GM12872 (cell line): ENCODE data around the gene SDC1.

Experiments used
- TF ChIP-seq, protein P1 (sequence below): IDR thresholded peaks from 3 replicates; pipeline ENCODE4 v1.5.1; 2011; ENCODE audit warnings: low read depth, mild to moderate bottlenecking, low read length, moderate library complexity; ENCODE audit not compliant: insufficient read depth

Gene SDC1

DNA sequence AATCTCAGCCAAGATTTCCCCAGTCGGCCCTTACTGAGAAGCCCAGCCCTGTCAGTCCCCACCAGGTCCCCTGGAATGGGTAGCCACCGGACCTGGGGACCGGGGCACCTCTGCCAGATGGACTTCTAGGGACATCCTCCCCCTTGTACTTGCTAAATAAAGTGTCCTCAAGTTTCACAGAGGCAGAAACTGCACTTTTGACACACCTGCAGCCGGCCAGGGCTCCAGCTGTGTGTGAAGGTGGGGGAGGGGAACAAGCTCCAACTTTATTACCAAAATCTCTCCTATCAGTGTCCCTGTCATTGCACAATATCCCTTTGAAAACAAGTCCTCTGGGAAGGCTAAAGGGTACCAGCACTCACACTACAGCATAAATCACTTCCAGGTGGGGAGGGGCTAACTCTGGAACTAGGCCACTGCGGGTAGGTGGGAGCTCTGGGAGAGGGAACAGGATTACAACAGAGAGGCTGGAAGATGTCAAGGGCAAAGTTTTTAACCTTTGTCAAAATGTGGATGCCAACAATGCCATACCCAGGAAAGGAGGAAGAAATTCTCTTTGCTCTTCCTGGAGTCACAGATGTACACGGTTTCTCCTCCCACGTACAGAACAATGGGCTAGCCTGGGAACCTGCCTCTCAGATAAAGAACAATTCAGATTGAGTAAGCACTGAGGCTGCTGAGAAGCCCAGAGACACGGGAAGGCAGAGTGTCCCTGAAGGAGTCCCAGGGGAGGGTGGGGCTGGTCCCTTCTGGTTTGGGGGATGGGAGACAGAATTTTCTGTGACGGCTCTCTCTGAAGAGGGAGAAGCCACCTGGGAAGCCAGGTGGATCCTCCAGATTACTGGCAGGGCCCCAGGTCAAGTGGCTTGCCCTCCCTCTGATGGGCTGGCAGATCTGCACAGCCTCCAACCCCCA, 11.0 kb downstream of the SDC1 start:
- TF ChIP-seq, protein P1, sequence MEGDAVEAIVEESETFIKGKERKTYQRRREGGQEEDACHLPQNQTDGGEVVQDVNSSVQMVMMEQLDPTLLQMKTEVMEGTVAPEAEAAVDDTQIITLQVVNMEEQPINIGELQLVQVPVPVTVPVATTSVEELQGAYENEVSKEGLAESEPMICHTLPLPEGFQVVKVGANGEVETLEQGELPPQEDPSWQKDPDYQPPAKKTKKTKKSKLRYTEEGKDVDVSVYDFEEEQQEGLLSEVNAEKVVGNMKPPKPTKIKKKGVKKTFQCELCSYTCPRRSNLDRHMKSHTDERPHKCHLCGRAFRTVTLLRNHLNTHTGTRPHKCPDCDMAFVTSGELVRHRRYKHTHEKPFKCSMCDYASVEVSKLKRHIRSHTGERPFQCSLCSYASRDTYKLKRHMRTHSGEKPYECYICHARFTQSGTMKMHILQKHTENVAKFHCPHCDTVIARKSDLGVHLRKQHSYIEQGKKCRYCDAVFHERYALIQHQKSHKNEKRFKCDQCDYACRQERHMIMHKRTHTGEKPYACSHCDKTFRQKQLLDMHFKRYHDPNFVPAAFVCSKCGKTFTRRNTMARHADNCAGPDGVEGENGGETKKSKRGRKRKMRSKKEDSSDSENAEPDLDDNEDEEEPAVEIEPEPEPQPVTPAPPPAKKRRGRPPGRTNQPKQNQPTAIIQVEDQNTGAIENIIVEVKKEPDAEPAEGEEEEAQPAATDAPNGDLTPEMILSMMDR = no peak

DNA sequence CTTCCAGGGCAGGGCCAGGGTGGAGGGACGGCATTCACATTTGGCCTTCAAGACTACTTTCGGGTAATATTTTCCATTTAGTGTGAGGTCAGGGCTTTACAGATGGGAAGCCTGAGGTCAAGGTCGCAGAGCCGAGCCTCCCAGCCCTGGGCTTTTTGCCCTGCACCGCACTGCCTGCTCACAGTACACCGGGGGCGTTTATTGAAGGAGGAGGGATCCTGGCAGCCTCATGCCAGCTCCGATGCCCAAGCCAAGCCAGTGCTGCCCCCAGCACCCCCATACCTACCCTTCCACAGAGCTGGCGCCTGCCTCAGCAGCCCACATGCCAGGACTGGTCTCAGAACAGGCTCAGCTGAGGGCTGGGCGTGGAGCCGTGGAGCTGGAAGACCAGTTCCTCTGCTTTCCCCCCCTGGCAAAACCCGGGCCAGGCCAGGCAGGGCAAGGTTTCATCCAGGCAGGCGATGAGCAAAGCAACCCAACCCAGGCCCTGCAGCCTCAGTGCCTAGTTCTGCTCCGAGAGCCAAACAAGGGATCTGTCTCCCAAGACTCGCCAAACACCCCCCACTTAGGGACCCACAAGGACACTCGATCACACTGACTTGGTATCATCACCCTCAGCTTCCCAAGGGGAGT, 11.9 kb downstream of the SDC1 start:
- TF ChIP-seq, protein P1 = no peak

DNA sequence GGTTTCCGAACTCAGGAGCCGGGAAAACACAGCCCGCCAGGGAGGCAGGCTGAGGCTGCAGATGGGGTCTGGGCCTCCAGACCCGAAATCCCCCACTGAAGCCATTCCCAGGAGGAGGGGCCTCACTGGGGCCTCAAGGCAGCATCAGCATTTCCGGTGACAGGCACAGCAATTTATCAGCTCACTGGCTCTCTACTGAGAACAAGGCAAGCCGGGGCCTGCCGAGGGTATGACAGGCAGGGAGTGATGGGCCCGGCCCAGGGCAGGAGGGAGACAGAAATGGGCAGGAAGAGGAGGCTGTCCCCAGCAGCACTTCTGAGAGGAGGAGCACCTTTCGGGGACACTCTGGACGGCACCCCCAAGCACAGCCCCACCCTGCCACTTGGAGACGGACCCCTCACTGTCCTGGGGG, 12.5 kb downstream of the SDC1 start:
- TF ChIP-seq, protein P1 = no peak

DNA sequence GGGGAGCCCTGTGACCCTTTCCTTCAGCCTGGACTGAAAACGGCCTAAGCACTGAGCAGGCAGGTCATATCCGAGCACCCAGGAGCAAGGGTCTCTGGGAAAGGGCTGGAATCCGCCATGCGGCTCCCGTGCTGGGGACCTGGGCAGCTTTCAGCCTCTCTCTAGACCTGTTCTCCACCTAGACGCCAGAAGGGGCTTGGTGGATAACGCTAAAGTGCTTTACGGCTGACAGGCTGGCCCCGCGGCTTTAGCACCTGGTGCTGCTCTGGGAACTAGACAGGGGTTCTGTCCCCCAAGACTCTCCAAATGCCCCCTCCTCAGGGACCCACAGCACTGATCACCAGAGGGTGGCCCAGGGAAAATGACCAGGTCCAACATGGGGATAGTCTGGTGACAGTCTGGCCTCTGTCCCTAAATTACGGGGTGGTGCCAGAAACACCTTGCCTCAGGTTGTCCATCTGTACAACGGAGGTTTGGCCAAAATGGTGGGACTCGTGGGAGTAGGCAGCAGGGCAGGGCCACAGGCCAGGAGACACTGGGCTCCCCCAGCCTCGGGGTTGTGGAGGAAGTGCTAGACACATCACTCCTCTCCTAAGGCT, 13.0 kb downstream of the SDC1 start:
- TF ChIP-seq, protein P1 = no peak

DNA sequence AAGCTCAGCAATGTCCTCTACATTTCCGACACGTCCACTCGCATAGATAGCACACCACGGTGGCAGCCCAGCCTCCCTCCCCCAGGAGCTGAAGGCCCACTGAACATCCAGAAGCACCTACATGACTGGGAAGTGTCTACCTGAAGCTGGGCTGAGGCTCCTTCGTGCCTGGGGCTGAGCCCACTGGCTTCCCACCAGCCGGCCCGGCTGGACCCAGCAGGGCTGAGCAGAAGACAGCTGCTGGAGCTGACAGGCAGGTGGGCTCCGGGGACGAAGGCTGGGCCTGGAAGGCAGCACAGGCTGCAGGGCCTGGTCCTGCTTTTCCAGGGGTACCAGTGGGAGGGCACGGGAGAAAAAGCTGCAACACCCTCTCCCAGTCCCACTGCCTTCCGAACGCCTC, 13.5 kb downstream of the SDC1 start:
- TF ChIP-seq, protein P1 = no peak

DNA sequence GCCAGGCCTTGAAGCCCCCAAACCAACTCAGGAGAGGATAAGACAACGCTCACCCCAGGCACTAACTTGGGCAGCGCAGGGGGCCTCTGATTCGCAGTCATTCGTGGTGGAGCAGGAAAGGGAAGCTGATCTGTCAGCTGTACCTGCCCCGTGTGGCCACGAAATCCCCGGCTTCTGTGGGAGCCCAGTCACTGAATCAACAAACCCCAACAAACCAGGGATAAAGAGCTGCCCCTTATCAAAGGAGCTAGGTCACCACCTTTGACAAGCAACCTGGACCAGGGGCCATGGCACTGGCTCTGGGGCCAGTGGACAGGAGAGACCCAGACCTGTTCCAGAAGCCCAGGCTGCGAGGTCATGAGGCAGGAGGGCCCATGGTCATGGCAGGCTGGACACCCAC, 14.5 kb downstream of the SDC1 start:
- TF ChIP-seq, protein P1 = no peak

DNA sequence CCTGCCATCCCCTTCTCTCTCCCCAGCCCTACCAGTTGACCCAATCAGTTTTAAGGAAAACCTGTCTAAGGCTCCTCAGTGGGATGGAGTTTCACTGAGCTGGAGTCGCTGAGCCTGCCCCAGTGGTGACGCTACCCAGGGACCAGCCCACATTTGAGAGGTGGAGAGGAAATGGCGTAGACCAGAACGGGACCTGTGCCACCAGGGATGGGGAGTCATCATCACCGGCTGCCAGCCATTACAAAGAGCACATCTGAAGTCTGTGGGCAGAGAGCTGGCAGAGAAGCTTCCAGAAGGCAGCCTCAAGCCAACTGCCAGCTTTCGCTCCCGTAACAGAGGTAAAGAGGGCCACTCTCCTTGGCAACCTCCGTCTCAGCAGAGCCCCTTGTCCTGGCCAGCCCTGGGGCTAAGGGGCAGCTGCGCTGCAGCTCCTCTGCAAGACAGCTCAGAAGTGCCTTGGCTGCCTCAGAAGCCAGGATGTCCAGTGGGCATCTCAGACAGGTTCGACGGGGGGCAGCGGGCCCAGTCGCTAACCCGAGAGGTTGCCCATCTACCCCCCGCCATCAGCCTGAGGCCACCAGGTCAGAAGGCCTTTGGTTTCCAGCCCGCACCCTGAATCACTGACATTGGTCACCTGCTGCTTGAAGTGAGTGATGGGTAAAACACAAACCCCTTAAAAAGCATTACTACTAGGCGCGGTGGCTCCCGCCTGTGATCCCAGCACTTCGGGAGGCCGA, 15.4 kb downstream of the SDC1 start:
- TF ChIP-seq, protein P1 = no peak
